ENCODE results near the gene MED27. TPM values are rescaled to one million over a fixed set of nuclear protein-coding genes. Genes with fewer than 3 reads are reported as not detected.
A peak's percentile ranks its signal among the peaks of the same experiment; 100 is the strongest.

MED27 gene
- total RNA-seq, 2 experiments from 2014 or later: 22.7 to 23.3 TPM

- peaks cover 33% of the 10 kb centered on the region for H3K4me1 Mint-ChIP-seq
- H3K4me3 Mint-ChIP-seq: no peak overlapping the region
- no peaks in the 10 kb centered on the region for H3K36me3 Mint-ChIP-seq (ENCODE audit: low read depth)
- H3K27ac Mint-ChIP-seq: no peak overlapping the region
- H3K27me3 Mint-ChIP-seq: no peaks in the 10 kb centered on the region
- DNase-seq: no peak
- POLR2A ChIA-PET: no interaction called here
- H3K9me3 Mint-ChIP-seq: no peaks in the 10 kb centered on the region
- CTCF ChIA-PET: no interaction called here
Observed at GRCh38 chr9:131874447-131874846, 205.2 kb downstream of the MED27 start.

DNA sequence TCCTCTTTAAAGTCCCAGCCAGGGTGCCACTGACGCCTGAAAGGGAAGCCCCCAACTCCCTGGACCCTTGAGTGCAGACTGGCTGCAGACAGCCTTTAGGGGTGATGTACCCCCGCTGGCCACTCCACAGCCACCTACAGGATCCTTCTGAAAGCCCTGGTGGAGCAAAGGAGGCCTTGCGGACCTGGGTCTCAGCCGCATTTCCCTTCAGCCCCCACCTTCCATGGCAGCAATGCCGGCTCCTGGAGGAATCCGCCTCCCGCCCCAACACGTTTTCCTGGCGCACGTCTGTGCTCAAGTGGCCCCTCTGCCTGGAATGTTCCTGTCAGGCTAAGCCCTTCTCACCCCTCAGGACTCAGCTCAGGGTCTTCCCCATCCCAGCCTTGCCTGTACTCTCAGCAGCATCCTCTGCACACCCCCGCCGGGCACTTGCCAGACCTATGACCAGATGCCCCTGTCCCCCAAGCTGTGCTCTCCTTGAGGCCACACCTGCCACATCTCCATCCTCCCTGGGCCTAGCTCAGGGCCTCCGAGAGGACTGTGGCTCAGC lies 205.7 kb downstream of the MED27 start:
- H3K4me3 Mint-ChIP-seq: no peak overlapping the region
- no peak overlapping the region for H3K27ac Mint-ChIP-seq
- DNase-seq: no peak
- peaks cover 28% of the 10 kb centered on the region for H3K4me1 Mint-ChIP-seq
- H3K36me3 Mint-ChIP-seq (ENCODE audit: low read depth): no peaks in the 10 kb centered on the region
- no peaks in the 10 kb centered on the region for H3K9me3 Mint-ChIP-seq
- CTCF ChIA-PET: no interaction called here
- H3K27me3 Mint-ChIP-seq: no peaks in the 10 kb centered on the region
- POLR2A ChIA-PET: no interaction called here

GRCh38 chr9:131873335-131873734 lies 206.3 kb downstream of the MED27 start:
- ChIA-PET POLR2A (no interaction called here), CTCF (no interaction called here)
- Mint-ChIP-seq H3K4me1 (peaks cover 25% of the 10 kb centered on the region), H3K27me3 (no peaks in the 10 kb centered on the region), H3K9me3 (no peaks in the 10 kb centered on the region), H3K36me3 (ENCODE audit: low read depth) (no peaks in the 10 kb centered on the region), H3K4me3 (no peak overlapping the region), H3K27ac (no peak overlapping the region)
- DNase-seq: no peak

DNA sequence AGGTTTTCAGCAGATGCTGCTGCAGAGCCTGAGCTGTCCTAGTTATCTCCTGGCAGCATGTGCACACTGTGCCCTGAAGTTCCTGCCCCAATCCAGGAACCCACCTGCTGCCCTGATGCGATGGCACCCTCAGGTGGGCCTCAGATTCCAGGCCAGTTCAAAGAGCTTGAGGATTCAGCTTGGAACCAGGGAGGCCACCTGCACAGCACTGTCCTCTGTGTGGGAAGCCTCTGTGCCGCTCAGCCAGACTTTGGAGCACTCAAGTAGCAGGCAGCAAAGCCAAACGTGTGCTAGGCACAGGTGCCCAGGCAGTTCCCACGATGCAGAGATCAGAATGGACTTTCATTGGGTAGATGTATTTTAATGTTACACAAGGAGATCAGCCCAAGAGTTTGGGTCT lies 207.0 kb downstream of the MED27 start:
- Mint-ChIP-seq H3K9me3 (no peaks in the 10 kb centered on the region), H3K4me1 (peaks cover 24% of the 10 kb centered on the region), H3K36me3 (ENCODE audit: low read depth) (no peaks in the 10 kb centered on the region), H3K27ac (peak overlapping the region; percentile 54), H3K27me3 (no peaks in the 10 kb centered on the region), H3K4me3 (no peak overlapping the region)
- no peak for DNase-seq
- ChIA-PET CTCF (interaction anchor here (0.6 kb wide), 1 partner anchor 1043 kb away, joined by 3 read pairs; no protein-coding TSS in a partner anchor), POLR2A (no interaction called here)

DNA sequence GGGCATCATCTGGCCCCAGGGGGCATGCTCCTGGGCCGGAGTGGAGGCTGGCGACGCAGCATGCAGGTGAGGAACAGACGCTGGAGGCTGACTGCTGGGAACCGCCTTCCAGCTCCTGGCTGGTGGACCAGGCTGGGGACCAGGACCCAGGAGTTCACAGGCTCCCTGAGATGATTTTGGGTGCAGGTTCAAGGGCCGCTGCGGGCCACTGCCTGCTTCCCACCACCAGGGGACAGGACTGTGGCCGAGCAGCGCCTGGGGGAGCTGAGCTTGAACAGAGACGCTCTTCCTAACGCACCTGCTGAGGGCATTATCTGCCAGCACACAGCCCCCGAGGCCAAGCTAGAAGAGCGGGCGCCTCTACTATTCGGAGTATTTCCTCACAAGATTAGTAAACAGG lies 207.7 kb downstream of the MED27 start:
- CTCF ChIA-PET: interaction anchor here (0.6 to 0.9 kb wide), 2 partner anchors 18 to 1043 kb away, joined by 3 read pairs; no protein-coding TSS in a partner anchor
- Mint-ChIP-seq H3K4me1 (peaks cover 19% of the 10 kb centered on the region), H3K27ac (no peak overlapping the region), H3K36me3 (ENCODE audit: low read depth) (no peaks in the 10 kb centered on the region), H3K4me3 (no peak overlapping the region), H3K27me3 (no peaks in the 10 kb centered on the region), H3K9me3 (no peaks in the 10 kb centered on the region)
- no peak for DNase-seq
- POLR2A ChIA-PET: no interaction called here

DNA sequence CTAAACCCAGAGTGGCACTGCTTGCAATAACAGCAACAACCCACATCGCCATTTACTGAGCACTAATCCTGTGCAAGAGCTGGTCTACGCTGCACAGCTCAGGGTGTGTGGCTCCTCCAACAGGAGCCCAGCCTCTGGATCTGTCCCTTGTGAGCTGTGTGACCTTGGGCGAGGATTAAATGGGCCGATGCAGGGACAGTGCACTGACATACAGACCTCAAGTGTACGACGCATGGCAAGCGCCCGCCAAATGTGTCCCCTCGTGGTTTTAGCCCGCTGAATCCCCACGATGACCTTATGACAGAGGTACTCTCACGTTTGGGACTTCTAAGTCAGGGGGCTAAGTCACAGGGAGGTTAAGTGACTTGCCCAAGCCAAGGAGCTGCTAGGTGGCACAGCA lies 209.5 kb downstream of the MED27 start:
- Mint-ChIP-seq H3K4me3 (no peak overlapping the region), H3K4me1 (peaks cover 1% of the 10 kb centered on the region), H3K9me3 (no peaks in the 10 kb centered on the region), H3K27ac (no peak overlapping the region), H3K27me3 (no peaks in the 10 kb centered on the region), H3K36me3 (ENCODE audit: low read depth) (no peaks in the 10 kb centered on the region)
- DNase-seq: no peak
- ChIA-PET POLR2A (no interaction called here), CTCF (interaction anchor here (0.7 to 0.9 kb wide), 2 partner anchors 32 to 366 kb away, joined by 3 read pairs; no protein-coding TSS in a partner anchor)

GRCh38 chr9:131869348-131869747 lies 210.3 kb downstream of the MED27 start:
- no peaks in the 10 kb centered on the region for H3K4me1 Mint-ChIP-seq
- POLR2A ChIA-PET: no interaction called here
- H3K4me3 Mint-ChIP-seq: no peak overlapping the region
- no peak overlapping the region for H3K27ac Mint-ChIP-seq
- H3K9me3 Mint-ChIP-seq: no peaks in the 10 kb centered on the region
- no peaks in the 10 kb centered on the region for H3K36me3 Mint-ChIP-seq (ENCODE audit: low read depth)
- H3K27me3 Mint-ChIP-seq: no peaks in the 10 kb centered on the region
- DNase-seq: no peak
- CTCF ChIA-PET: no interaction called here

DNA sequence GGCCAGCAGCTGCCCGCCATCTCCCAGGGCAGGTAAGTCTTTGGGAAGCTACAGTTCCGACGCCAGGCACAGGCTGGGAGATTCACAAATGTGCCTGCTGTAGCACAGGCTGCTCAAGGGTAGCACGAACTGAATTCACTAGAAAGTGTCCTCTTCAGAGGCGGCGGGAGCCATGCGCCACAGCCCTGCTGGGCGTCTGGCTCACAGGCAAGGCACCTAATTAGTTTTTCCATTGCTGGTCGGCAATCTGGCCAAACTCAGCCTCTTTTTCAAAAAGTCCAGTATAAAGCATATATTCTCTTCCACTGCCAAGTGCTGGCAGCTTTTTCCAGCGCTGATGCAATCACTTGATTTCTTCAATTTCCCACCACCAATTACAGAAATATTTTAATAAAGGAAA lies 210.9 kb downstream of the MED27 start:
- ChIA-PET POLR2A (no interaction called here), CTCF (no interaction called here)

GRCh38 chr9:131867611-131868192 lies 212.0 kb downstream of the MED27 start:
- ChIA-PET CTCF (no interaction called here), POLR2A (no interaction called here)
- no peaks in the 10 kb centered on the region for H3K36me3 Mint-ChIP-seq (ENCODE audit: low read depth)
- no peak for DNase-seq
- no peak overlapping the region for H3K27ac Mint-ChIP-seq
- no peaks in the 10 kb centered on the region for H3K9me3 Mint-ChIP-seq
- no peak overlapping the region for H3K4me3 Mint-ChIP-seq
- no peaks in the 10 kb centered on the region for H3K4me1 Mint-ChIP-seq
- no peaks in the 10 kb centered on the region for H3K27me3 Mint-ChIP-seq

More for the DNA sequence above, 210.9 kb downstream of the MED27 start:
- H3K27ac Mint-ChIP-seq: no peak overlapping the region
- H3K36me3 Mint-ChIP-seq (ENCODE audit: low read depth): no peaks in the 10 kb centered on the region
- H3K9me3 Mint-ChIP-seq: no peaks in the 10 kb centered on the region
- H3K4me3 Mint-ChIP-seq: no peak overlapping the region
- no peak for DNase-seq
- H3K27me3 Mint-ChIP-seq: no peaks in the 10 kb centered on the region
- H3K4me1 Mint-ChIP-seq: no peaks in the 10 kb centered on the region

DNA sequence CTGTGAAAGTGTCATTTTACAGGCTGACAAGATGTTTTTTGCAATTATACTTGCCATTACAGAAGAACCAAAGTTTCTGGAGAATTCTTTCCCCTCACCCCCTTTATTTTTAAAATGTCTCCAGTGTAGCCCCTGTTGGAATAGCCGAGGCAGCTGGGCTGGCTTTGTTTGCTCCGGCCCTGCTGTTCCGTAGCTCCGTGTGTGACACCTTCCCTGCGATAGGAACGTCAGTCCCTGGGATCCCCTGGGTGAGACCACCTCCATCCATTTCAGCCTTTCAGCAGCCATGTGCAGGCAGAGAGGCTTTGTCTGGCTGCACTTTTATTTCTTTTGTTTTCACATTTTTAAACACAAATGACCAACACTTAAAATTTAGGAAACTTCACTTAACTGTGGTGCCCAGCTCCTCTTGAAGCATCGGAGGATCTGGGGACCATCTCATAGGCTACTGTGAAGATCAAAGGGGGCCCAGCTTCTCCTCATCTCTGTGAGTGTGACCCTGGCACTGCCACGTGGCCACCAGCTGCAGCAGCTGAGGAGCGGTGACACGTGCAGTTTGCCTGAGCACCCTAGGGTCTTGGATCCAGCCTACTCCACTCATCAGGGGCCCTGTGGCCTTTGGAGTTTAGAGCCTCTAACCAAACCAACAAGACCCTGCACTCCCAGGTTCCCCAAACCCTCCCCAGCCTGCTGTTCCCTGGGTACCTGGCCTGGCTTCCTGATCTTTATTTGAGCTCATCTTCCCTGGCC lies 214.0 kb downstream of the MED27 start:
- ChIA-PET POLR2A (no interaction called here), CTCF (no interaction called here)
- no peaks in the 10 kb centered on the region for H3K36me3 Mint-ChIP-seq (ENCODE audit: low read depth)
- no peak for DNase-seq
- peak overlapping the region; percentile 43 for H3K27ac Mint-ChIP-seq
- no peak overlapping the region for H3K4me3 Mint-ChIP-seq
- H3K9me3 Mint-ChIP-seq: no peaks in the 10 kb centered on the region
- no peaks in the 10 kb centered on the region for H3K4me1 Mint-ChIP-seq
- H3K27me3 Mint-ChIP-seq: no peaks in the 10 kb centered on the region

DNA sequence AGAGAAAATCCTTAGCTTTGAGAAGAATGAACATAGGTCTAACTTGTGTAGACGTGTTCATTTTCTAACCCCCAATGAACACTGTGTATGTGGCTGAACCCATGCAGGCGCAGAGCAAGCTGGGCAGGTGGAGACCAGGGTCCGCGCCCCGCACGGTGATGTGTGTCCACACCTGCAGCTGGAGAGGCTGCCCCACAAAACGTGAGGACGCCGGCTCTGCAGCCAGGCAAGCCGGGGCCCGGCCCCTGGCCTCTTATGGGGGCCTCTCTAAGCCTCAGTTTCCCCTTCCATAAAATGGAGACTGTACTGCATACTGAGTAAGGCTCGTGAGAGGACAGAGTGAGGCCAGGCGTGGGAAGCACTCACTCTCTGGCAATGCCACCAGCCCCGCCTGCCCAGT lies 215.1 kb downstream of the MED27 start:
- H3K27ac Mint-ChIP-seq: no peak overlapping the region
- POLR2A ChIA-PET: no interaction called here
- H3K27me3 Mint-ChIP-seq: no peaks in the 10 kb centered on the region
- no peak overlapping the region for H3K4me3 Mint-ChIP-seq
- no peak for DNase-seq
- no peaks in the 10 kb centered on the region for H3K4me1 Mint-ChIP-seq
- H3K9me3 Mint-ChIP-seq: no peaks in the 10 kb centered on the region
- no peaks in the 10 kb centered on the region for H3K36me3 Mint-ChIP-seq (ENCODE audit: low read depth)
- CTCF ChIA-PET: no interaction called here

GRCh38 chr9:131863306-131863896 lies 216.3 kb downstream of the MED27 start:
- ChIA-PET CTCF (no interaction called here), POLR2A (no interaction called here)
- Mint-ChIP-seq H3K36me3 (ENCODE audit: low read depth) (no peaks in the 10 kb centered on the region), H3K27ac (no peak overlapping the region), H3K4me3 (no peak overlapping the region), H3K9me3 (no peaks in the 10 kb centered on the region), H3K4me1 (no peaks in the 10 kb centered on the region), H3K27me3 (no peaks in the 10 kb centered on the region)
- no peak for DNase-seq

DNA sequence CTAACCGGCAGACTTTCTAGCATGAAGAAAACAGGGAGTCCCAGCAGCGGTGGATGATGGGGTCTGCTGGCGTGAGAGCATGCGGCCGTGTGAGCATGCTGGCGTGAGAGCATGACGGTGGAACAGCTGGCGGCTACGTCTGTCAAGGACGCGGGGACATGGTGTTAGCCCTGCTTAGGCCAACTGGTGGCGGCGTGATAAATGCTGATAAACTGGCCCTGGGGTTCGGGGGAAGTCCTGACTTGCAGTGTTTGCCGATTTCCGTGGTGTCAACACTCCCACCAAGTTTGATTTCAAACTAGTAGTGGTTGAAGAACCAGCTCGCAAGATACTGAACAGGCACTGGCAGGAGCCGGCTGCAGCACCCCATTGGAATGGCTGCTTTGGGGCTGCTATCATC lies 217.4 kb downstream of the MED27 start:
- Mint-ChIP-seq H3K27me3 (no peaks in the 10 kb centered on the region), H3K9me3 (no peaks in the 10 kb centered on the region), H3K4me1 (no peaks in the 10 kb centered on the region), H3K27ac (no peak overlapping the region), H3K36me3 (ENCODE audit: low read depth) (no peaks in the 10 kb centered on the region), H3K4me3 (no peak overlapping the region)
- ChIA-PET POLR2A (no interaction called here), CTCF (interaction anchor here (0.9 to 1.2 kb wide), 2 partner anchors 16 to 22 kb away, joined by 3 read pairs; no protein-coding TSS in a partner anchor)
- no peak for DNase-seq

Data from activated CD4-positive, alpha-beta T cell treated with anti-CD3 and anti-CD28 coated beads, Interleukin-2, amount 10 ng/mL, durations not matched to agents 7 days and 5 days (primary cell).